GM18951 (cell line): ENCODE data around the gene MLLT11.
A peak's percentile ranks its signal among the peaks of the same experiment; 100 is the strongest.

Experiments
- POLR2A ChIP-seq: IDR thresholded peaks from 4 replicates; pipeline ENCODE4 v1.6.1; 2011; ENCODE audit warnings: mild to moderate bottlenecking; ENCODE audit not compliant: insufficient read length, insufficient read depth; ENCODE audit errors: extremely low read depth
- in situ Hi-C: fragments of 300-500 bp; cut with MboI; formaldehyde crosslinking; loops from one replicate; pipeline ENCODE4 v1.12.0; 2022; ENCODE audit warnings: low sequenced_read_pairs, mixed read lengths, inconsistent platforms; ENCODE audit not compliant: unreplicated experiment

The MLLT11 gene

DNA sequence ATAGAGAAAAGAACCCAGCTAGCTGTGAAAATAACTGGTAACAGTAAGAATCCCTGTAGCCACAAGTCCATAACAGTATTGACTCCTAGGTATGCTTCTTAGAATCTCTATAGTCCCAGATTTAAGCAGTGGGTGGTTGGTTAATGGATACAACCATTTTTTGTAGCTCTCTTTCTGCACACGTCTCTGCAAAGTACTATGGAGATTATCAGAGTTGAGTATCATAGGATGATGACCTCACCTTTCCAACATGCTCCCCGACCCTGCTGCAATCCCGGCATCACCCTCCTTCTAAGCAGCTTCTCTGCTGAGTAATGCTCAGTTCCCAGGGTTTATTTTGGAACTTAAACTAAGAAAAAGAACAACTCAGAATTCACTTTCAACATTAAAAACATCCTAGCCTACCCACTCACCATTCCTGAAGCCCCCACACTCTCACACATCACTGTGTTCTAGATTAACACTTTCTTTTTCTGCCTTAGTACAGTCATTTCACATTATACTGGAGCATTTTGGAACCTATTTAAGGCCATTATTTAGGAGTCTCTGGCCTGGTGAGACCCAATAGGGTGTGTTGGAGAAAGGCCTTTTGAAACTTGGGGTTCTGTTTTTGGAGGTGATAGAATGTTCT is 2.7 kb downstream of the MLLT11 start:
- no peak for TF ChIP-seq POLR2A
- in situ Hi-C loops, result no loop called here

DNA sequence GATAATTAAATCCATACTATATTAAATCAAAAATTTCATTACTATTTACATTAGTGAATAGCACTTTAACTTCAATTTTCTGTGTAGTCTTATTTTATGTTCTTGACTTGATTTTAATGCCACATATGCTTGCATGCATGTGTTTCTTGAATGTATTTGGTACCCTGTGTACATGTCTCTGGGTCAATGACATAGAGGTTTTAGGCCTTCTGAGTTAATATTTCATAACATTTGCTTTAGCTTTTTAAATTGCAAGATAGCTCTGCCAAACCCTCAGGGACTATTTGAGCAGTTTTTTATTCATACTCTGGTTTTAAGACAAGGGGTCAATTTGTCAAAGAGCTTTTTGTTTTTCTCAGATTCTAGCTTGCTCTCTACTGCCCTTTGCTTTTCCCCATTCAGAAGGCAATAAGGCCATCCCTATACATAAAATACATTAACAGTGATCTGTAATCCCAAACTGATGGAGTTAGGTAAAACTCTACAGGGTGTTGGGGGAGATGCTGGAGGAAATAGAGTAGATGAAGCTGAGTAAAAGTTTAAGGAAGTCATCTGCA is 5.0 kb downstream of the MLLT11 start:
- no peak for TF ChIP-seq POLR2A
- in situ Hi-C loops, result no loop called here

DNA sequence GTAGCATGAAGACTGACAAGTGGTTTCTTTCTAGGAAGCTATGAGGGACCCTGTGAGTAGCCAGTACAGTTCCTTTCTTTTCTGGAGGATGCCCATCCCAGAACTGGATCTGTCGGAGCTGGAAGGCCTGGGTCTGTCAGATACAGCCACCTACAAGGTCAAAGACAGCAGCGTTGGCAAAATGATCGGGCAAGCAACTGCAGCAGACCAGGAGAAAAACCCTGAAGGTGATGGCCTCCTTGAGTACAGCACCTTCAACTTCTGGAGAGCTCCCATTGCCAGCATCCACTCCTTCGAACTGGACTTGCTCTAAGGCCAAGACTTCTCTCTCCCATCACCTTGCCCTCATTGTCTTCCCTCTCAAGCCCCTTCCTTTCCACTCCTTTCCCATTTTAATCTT is 7.0 kb downstream of the MLLT11 start:
- in situ Hi-C loops, result no loop called here
- TF ChIP-seq POLR2A, result no peak

DNA sequence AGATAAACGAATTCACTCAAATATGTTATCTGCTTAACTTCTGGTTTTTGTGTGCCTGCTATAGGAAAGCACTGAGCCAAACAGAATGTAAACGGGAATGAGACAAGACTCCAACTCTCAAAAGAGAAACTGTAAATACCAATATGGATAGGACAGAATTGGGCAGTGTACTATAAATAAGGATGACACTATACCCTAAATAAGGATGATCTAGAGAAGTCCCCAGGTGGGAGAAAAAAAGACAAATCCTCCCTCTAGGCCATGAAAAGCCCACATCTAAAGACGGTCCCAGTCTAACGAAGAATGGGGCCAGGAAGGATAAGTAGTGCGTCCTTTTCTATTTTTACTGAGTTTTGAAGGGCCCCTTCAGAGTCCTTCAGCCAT is 8.9 kb downstream of the MLLT11 start:
- in situ Hi-C loops, result no loop called here
- TF ChIP-seq POLR2A, result no peak

DNA sequence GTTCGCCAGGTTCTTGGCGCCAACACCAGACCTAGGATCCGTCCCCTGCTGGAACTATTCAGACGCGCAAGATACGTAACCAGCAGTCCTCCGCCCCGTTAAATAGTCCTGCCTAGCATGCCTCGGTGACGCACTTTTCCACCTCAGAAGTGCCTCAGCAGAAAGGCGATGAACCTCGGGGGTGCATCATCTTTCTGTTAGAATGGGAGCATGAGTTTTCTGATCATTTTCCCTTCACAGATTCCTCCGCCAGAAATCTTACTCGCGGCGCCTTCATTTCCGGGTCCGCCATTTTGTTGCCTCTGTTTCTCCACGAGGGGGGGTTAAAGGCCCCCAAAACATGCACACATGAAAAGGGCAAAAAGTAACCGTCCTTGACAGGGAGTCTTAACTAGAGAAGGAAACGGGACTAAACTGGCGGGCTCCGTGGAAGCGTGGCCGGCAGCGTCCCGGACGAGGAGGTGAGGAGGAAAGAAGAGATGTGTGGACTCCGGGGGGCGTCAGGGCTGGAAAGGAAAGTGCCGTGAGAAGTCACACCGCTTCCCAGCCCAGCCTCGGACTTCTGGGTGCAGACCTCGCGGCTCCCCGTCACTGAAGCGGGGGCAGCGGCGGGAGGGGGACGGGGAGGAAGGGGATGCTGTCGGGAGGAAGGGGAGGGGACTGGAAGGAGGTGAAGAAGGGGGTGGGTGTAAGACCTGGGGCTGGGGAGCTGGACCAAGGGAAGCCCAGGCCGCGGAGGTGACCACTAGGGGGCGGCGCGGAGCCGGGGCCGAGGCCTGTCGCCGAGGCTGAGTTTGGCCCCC is 10.5 kb downstream of the MLLT11 start, which contains the start of gene GABPB2:
Gene GABPB2 (plus strand): TSS at position 288 of the 803 bp plus-strand sequence. CDS start 17,429 bp downstream, outside the sequence.
- TF ChIP-seq POLR2A, result peak; percentile 67
- in situ Hi-C loops, result no loop called here

DNA sequence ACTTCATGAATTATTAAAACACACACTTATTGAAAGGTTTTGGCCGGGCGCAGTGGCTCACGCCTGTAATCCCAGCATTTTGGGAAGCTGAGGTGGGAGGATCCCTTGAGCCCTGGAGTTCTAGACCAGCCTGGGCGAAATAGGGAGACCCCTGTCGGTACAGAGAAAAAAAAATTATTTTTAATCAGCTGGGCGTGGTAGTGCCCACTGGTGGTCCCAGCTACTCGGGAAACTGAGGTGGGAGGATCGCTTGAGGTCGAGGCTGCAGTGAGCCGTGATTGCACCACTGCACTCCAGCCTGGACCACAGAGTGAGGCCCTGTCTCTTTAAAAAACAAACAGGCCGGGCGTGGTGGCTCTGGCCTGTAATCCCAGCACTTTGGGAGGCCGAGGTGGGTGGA is 12.0 kb downstream of the MLLT11 start:
- TF ChIP-seq POLR2A, result no peak
- in situ Hi-C loops, result no loop called here

DNA sequence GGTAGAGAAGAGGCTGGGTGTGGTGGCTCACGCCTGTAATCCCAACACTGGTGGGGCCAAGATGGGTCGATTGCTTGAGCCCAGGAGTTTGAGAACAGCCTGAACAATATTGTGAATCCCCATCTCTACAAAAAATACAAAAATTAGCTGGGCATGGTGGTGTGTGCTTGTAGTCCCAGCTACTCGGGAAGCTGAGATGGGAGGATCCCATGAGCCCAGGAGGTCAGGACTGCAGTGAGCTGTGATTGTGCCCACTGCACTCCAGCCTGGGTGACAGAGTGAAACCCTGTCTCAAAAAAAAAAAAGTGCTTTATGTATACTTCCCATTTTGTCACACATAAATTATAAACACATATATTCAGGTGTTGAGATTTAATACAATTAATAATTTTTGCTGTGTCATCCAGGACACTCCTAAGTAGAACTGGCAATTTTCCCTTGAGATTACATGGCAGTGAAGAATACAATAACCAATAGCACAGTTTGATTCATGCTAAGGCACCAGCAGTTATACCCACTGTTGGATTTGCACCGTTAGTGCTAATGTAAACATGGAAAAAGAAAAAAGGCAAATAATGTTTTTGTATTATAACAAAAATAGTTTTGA is 25.9 kb downstream of the MLLT11 start:
- TF ChIP-seq POLR2A, result no peak
- in situ Hi-C loops, result no loop called here

DNA sequence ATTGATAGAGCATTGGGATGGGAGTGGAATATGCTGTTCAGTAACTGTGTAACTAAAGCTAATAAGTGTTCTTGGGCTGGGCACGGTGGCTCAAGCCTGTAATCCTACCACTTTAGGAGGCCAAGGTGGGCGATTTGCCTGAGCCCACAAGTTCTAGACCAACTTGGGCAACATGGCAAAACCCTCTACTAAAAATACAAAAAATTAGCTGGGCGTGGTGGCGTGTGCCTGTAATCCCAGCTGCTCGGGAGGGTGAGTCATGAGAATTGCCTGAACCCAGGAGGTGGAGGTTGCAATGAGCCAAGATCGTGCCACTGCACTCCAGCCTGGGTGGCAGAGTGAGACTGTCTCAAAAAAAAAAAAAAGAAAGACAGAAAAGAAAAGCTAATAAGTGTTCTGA is 37.2 kb downstream of the MLLT11 start:
- in situ Hi-C loops, result loop anchor here (5.0 kb wide), 1 partner anchor 60 kb away; the partner anchor contains the start of gene TNFAIP8L2

DNA sequence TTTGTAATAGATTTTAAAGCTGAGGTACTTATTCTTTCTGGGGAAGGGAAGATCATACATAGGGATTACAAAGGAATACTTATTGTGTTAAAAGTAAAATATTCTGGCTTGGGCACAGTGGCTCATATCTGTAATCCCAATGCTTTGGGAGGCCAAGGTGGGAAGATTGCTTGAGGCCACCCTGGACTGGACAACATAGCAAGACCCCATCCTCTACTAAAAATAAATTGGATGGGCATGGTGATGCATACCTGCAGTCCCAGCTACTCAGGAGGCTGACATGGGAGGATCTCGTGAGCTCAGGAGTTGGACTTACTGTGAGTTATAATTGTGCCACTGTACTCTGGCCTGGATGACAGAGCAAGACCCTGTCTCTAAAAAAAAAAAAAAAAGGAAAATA is 37.9 kb downstream of the MLLT11 start:
- no peak for TF ChIP-seq POLR2A
- in situ Hi-C loops, result loop anchor here (5.0 kb wide), 1 partner anchor 59 kb away; the partner anchor contains the start of gene TNFAIP8L2

DNA sequence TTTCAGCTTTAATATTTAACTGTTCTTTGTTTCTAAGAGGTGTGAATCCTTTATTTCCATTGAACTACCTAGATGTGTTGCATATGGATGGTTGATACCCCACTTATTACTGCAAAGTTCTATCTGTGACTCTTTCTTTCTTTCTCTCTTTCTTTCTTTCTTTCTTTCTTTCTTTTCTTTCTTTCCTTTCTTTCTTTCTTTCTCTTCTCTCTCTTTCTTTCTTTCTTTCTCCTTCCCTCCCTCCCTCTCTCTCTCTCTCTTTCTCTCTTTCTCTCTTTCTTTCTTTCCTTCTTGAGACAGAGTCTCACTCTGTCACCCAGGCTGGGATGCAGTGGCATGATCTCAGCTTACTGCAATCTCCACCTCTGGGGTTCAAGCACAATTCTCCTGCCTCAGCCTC is 44.4 kb downstream of the MLLT11 start:
- TF ChIP-seq POLR2A, result no peak
- in situ Hi-C loops, result no loop called here

DNA sequence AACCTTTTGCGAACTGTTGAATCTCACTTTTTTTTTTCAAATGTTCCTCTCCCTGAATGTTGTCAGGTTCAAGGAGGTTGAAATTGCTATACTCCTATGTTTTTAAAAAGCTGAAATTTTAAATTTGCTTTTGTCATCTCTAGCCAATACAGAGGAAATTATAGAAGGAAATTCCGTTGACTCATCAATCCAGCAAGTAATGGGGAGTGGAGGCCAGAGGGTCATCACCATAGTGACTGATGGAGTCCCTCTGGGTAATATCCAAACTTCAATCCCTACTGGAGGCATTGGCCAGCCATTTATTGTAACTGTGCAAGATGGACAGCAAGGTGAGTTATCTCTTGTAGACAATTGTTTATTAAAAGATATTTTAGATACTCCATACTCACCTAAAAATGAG is 46.7 kb downstream of the MLLT11 start:
- in situ Hi-C loops, result no loop called here
- no peak for TF ChIP-seq POLR2A

DNA sequence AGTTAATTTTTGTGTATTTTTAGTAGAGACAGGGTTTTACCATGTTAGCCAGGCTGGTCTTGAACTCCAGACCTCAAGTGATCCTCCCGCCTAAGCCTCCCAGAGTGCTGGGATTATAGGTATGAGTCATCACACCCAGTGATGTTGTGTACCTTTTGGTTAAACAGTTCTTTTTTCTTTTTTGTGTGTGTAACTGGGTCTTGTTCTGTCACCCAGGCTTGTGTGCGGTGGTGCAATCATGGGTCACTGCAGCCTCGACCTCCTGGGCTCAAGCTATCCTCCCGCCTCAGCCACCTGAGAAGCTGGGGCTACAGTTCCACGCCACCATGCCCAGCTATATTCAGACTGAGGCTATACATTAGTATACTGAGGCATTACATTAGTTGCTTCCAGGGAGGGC is 48.1 kb downstream of the MLLT11 start:
- no peak for TF ChIP-seq POLR2A

DNA sequence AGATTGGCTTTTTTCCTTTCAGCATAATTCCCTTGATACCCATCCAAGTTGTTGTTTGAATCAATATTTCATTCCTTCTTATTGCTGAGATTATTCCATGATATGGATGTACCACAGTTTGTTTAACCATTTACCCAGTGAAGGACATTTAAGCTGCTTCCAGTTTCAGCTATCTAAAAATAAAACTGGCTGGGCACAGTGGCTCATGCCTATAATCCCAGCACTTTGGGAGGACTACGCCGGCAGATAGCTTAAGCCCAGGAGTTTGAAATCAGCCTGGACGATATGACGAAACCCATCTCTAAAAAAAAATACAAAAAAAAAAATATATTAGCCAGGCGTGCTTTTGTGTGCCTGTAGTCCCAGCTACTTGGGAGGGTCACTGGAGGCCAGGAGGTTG is 53.7 kb downstream of the MLLT11 start:
- TF ChIP-seq POLR2A, result no peak
- in situ Hi-C loops, result no loop called here

More for the DNA sequence above, 48.1 kb downstream of the MLLT11 start:
- in situ Hi-C loops, result no loop called here
